K562 (cell line): ENCODE data around the gene POLG. TPM values are rescaled to one million over a fixed set of nuclear protein-coding genes. Genes with fewer than 3 reads are reported as not detected.

Experiments used
- ATF7 ChIP-seq: fragments of 450-650 bp; IDR thresholded peaks from 2 replicates; pipeline ENCODE4 v1.7.1; 2014; ENCODE audit warnings: mild to moderate bottlenecking, moderate library complexity
- BCLAF1 ChIP-seq, 2 experiments: fragments of 450-650 bp in 1 of 2; IDR thresholded peaks; 2 replicates each; pipeline ENCODE4 v1.6.1; 2011 to 2017; ENCODE audit warnings: low read depth in 2 of 2, antibody characterized with exemption in 1 of 2, borderline replicate concordance in 1 of 2, low read length in 1 of 2, mild to moderate bottlenecking in 1 of 2, mixed read lengths in 1 of 2; ENCODE audit not compliant: control insufficient read depth in 1 of 2
- E2F1 ChIP-seq: sonication (generic); formaldehyde crosslinking; IDR thresholded peaks from 2 replicates; pipeline ENCODE4 v1.8.1; 2023; ENCODE audit warnings: mild to moderate bottlenecking, missing genetic modification reagents, moderate library complexity
- EHMT2 ChIP-seq: fragments of 450-650 bp; IDR thresholded peaks from 2 replicates; pipeline ENCODE4 v1.6.1; 2018; ENCODE audit warnings: antibody characterized with exemption
- HMG20A ChIP-seq: fragments of 450-650 bp; formaldehyde crosslinking; conservative IDR thresholded peaks from 2 replicates; pipeline ENCODE4 v1.4.0; 2020; ENCODE audit warnings: mild to moderate bottlenecking, mixed read lengths
- KAT8 ChIP-seq: fragments of 450-650 bp; IDR thresholded peaks from 2 replicates; pipeline ENCODE4 v1.6.1; 2016; ENCODE audit warnings: low read depth, mild to moderate bottlenecking
- MAFG ChIP-seq: fragments of 450-650 bp; conservative IDR thresholded peaks from 2 replicates; pipeline ENCODE4 v1.6.1; 2016; ENCODE audit warnings: missing genetic modification characterization, missing compliant biosample characterization
- MED1 ChIP-seq: sonication (generic); formaldehyde crosslinking; IDR thresholded peaks from 2 replicates; pipeline ENCODE4 v1.8.1; 2023; ENCODE audit warnings: missing genetic modification reagents, borderline replicate concordance
- MITF ChIP-seq: IDR thresholded peaks from 2 replicates; pipeline ENCODE4 v1.6.1; 2014; ENCODE audit warnings: antibody characterized with exemption
- NFATC3 ChIP-seq: fragments of 450-650 bp; IDR thresholded peaks from 2 replicates; pipeline ENCODE4 v1.6.1; 2017; ENCODE audit warnings: mild to moderate bottlenecking
- RBM22 ChIP-seq: fragments of 200-400 bp; formaldehyde crosslinking; IDR thresholded peaks from 2 replicates; pipeline ENCODE4 v1.6.1; 2018; ENCODE audit warnings: low read length, low read depth; ENCODE audit not compliant: poor library complexity, severe bottlenecking
- TFE3 ChIP-seq: fragments of 450-650 bp; formaldehyde crosslinking; IDR thresholded peaks from 2 replicates; pipeline ENCODE4 v1.4.0; 2020; ENCODE audit warnings: mild to moderate bottlenecking, mixed read lengths
- TGIF2 ChIP-seq: sonication (generic); formaldehyde crosslinking; IDR thresholded peaks from 2 replicates; pipeline ENCODE4 v1.8.1; 2022; ENCODE audit warnings: mild to moderate bottlenecking, missing genetic modification reagents, moderate library complexity
- THRA ChIP-seq: fragments of 450-650 bp; IDR thresholded peaks from 2 replicates; pipeline ENCODE4 v1.6.1; 2017; ENCODE audit warnings: mild to moderate bottlenecking, moderate library complexity
- VEZF1 ChIP-seq: fragments of 200-800 bp; sonication (Bioruptor generic); IDR thresholded peaks from 2 replicates; pipeline ENCODE4 v1.6.1; 2017; ENCODE audit warnings: missing genetic modification characterization, missing compliant biosample characterization
- ZNF696 ChIP-seq: fragments of 250-450 bp; sonication (Bioruptor Pico); conservative IDR thresholded peaks from 2 replicates; pipeline ENCODE4 v1.4.0; 2020; ENCODE audit warnings: mild to moderate bottlenecking, moderate library complexity
- polyA plus RNA-seq, 8 experiments: library from polyadenylated mRNA; depleted of rRNA in 4 of 8; stranded (reverse) in 5 of 8; unstranded in 3 of 8; fragments of >200 nt; fragmentation: Nextera tagmentation in 2 of 8; fragmentation: Illumina TruSeq in 1 of 8; extraction: Ambion mirVana in 2 of 8; extraction: Trizol in 1 of 8; gene quantifications; 2 replicates each; pipeline versions ENCODE4 v1.2.1 to v1.2.3, GENCODE V29; 2011 to 2014; ENCODE audit warnings: inconsistent platforms in 1 of 8, missing spikeins in 1 of 8
- total RNA-seq, 7 experiments: library from RNA; depleted of rRNA in 6 of 7; stranded (reverse); fragments of >200 nt in 6 of 7; fragmentation: Illumina TruSeq in 2 of 7; extraction: Trizol in 2 of 7; gene quantifications; 2 replicates each; pipeline versions ENCODE4 v1.2.1 to v1.2.3, GENCODE V29; 2011 to 2021; ENCODE audit warnings: low replicate concordance in 1 of 7

POLG gene
- total and polyA plus RNA-seq, 9 of the 15 experiments (the other 6 are each of a cell fraction or from before 2014, with no cell fraction given): 15.2 to 83.8 (median 38.6) TPM

- TF ChIP-seq BCLAF1 (IDR thresholded peaks at IDR 0.05; ENCODE audit: borderline replicate concordance in 1 of 2, control insufficient read depth in 1 of 2, low read depth in 2 of 2, low read length in 1 of 2) (no peak), MAFG (tag) (no peak), ZNF696 (CRISPR knock-in tag) (no peak), RBM22 (no peak), TGIF2 (CRISPR knock-in tag) (no peak), EHMT2 (no peak), KAT8 (no peak), MED1 (CRISPR knock-in tag) (no peak), THRA (no peak), MITF (no peak), NFATC3 (no peak), HMG20A (CRISPR knock-in tag) (no peak), TFE3 (CRISPR knock-in tag) (no peak), ATF7 (peak; percentile 69), VEZF1 (CRISPR knock-in tag) (peak; percentile 21; the same call in 1 of the 2 replicates), E2F1 (CRISPR knock-in tag) (no peak)
Observed at GRCh38 chr15:89358755-89359439, 24.3 kb upstream of the POLG start (continued).
